GM06990 (cell line): ENCODE measurements around the gene CCDC120.

ENCODE experiments used
- DNase-seq: peaks from one replicate; pipeline ENCODE4 v3.0.0-alpha.2; 2011; ENCODE audit not compliant: insufficient read length; ENCODE audit errors: extremely low read depth
- H3K27me3 ChIP-seq: replicated peaks from 2 replicates; pipeline ENCODE4 v1.6.0; 2011; ENCODE audit warnings: low read length; ENCODE audit not compliant: control insufficient read depth, insufficient read depth
- H3K36me3 ChIP-seq: 2 replicates; pipeline ENCODE4 v1.5.1; 2011; ENCODE audit warnings: low read length; ENCODE audit not compliant: control insufficient read depth, insufficient read depth
- H3K4me3 ChIP-seq: replicated peaks from 2 replicates; pipeline ENCODE4 v1.5.1; 2011; ENCODE audit warnings: low read depth, mild to moderate bottlenecking, control low read depth, low read length
- CTCF ChIP-seq: IDR thresholded peaks from 2 replicates; pipeline ENCODE4 v1.5.1; 2011; ENCODE audit warnings: low read length, control low read depth, mild to moderate bottlenecking, inconsistent platforms; ENCODE audit not compliant: insufficient read depth, poor library complexity, severe bottlenecking

CCDC120 gene

GRCh38 chrX:49058794-49059193 lies at the start of gene CCDC120:
Gene CCDC120 (plus strand): TSS chrX:49058999. CDS start chrX:49062042, 3,043 bp downstream.
- DNase-seq: no peak
- no peak within 1 kb of the TSS for H3K4me3 ChIP-seq
- no peaks in the 10 kb centered on the region for H3K36me3 ChIP-seq
- no peaks in the 10 kb centered on the region for H3K27me3 ChIP-seq
- no peak for TF ChIP-seq CTCF

GRCh38 chrX:49019050-49019449 lies 39.7 kb upstream of the CCDC120 start:
- TF ChIP-seq CTCF: no peak
- H3K27me3 ChIP-seq: no peaks in the 10 kb centered on the region
- no peak overlapping the region for H3K4me3 ChIP-seq
- no peak for DNase-seq
- H3K36me3 ChIP-seq: no peaks in the 10 kb centered on the region

GRCh38 chrX:49019599-49020249 lies 39.1 kb upstream of the CCDC120 start:
- DNase-seq: no peak
- no peak for TF ChIP-seq CTCF
- H3K36me3 ChIP-seq: peaks cover 1% of the 10 kb centered on the region; the same call in 1 of the 2 replicates
- no peak overlapping the region for H3K4me3 ChIP-seq
- H3K27me3 ChIP-seq: no peaks in the 10 kb centered on the region

- no peaks in the 10 kb centered on the region for H3K27me3 ChIP-seq
- H3K4me3 ChIP-seq: no peak overlapping the region
- TF ChIP-seq CTCF: no peak
- no peak for DNase-seq
- H3K36me3 ChIP-seq: peaks cover 8% of the 10 kb centered on the region
Observed at GRCh38 chrX:49029876-49030275, 28.9 kb upstream of the CCDC120 start.

GRCh38 chrX:49030283-49030682 lies 28.5 kb upstream of the CCDC120 start:
- TF ChIP-seq CTCF: no peak
- H3K4me3 ChIP-seq: no peak overlapping the region
- DNase-seq: no peak
- H3K27me3 ChIP-seq: no peaks in the 10 kb centered on the region
- H3K36me3 ChIP-seq: peaks cover 8% of the 10 kb centered on the region
